DOHH2 (cell line): ENCODE results near the gene BBS9.

Experiments used
- EZH2phosphoT487 ChIP-seq: fragments of 200-600 bp; sonication (generic); IDR thresholded peaks from 2 replicates; pipeline ENCODE4 v1.6.1; 2017; ENCODE audit warnings: borderline replicate concordance, mild to moderate bottlenecking, antibody characterized with exemption, low read length, moderate library complexity, mixed read lengths
- TF ChIP-seq, protein P1 (sequence below): fragments of 200-600 bp; sonication (generic); IDR thresholded peaks from one replicate; pipeline ENCODE4 v1.5.1; 2014; ENCODE audit warnings: antibody characterized with exemption, mild to moderate bottlenecking, low read depth, low read length; ENCODE audit not compliant: poor library complexity, severe bottlenecking

DNA sequence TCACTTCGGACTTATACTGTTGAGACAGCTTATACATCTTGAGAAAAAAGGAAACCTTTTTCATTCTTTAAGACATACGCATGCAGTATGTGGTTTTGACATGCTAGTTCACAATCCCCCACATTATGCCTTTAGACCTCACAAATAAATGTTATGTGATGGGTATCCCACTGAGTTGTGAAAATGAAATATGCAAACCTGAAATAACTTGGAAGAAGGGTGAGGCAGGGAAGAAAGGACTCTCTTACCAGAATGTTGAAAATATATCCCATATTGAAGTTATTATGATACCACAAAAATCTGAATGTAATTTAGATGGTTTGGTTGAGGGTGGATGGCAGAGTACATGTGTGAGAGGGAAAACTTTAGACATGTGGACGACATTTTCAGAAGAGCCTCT is 379.8 kb downstream of the BBS9 start:
- TF ChIP-seq, protein P1, sequence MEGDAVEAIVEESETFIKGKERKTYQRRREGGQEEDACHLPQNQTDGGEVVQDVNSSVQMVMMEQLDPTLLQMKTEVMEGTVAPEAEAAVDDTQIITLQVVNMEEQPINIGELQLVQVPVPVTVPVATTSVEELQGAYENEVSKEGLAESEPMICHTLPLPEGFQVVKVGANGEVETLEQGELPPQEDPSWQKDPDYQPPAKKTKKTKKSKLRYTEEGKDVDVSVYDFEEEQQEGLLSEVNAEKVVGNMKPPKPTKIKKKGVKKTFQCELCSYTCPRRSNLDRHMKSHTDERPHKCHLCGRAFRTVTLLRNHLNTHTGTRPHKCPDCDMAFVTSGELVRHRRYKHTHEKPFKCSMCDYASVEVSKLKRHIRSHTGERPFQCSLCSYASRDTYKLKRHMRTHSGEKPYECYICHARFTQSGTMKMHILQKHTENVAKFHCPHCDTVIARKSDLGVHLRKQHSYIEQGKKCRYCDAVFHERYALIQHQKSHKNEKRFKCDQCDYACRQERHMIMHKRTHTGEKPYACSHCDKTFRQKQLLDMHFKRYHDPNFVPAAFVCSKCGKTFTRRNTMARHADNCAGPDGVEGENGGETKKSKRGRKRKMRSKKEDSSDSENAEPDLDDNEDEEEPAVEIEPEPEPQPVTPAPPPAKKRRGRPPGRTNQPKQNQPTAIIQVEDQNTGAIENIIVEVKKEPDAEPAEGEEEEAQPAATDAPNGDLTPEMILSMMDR: no peak
- TF ChIP-seq EZH2phosphoT487: no peak
